ENCODE data around the gene GINS2.
A peak's percentile ranks its signal among the peaks of the same experiment; 100 is the strongest.

The GINS2 gene

DNA sequence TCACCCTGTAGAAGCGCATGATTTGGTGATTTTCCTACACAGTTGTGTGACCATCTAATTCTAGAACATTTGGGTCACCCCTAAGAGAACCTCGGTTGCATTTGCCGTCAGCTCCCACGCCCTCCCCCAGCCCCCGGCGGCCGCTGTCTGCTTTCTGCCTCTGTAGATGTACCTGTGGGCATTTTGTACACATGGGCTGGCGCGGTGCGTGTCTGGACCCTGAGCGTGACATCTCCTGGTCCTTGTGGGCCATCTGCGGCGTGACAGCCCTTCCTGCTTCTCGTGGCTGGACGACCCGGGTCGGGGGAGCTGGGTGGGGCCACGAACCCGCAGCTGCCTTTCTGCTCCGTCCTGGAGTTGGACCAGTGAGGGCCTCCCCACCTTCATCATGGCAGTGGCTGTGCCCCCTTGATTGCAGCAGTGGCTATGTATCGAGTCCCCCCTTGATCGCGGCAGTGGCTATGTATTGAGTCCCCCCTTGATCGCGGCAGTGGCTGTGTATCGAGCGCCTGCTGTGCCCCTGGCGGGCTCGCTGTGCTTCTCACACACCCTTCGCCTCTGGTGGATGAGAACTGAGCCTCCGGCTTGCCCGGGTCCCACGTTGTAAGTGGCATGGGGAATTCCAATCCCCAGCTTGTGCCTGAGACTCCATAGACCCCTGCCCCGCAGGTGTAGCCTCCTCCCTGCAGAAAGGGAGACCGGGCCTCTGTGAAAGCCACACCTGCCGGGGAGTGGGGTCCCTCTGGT is 51.5 kb downstream of the GINS2 start:
- FAIRE-seq (no peak), DNase-seq (ENCODE audit: insufficient read length, low spot score) (no peak)
- TF ChIP-seq, protein P1, sequence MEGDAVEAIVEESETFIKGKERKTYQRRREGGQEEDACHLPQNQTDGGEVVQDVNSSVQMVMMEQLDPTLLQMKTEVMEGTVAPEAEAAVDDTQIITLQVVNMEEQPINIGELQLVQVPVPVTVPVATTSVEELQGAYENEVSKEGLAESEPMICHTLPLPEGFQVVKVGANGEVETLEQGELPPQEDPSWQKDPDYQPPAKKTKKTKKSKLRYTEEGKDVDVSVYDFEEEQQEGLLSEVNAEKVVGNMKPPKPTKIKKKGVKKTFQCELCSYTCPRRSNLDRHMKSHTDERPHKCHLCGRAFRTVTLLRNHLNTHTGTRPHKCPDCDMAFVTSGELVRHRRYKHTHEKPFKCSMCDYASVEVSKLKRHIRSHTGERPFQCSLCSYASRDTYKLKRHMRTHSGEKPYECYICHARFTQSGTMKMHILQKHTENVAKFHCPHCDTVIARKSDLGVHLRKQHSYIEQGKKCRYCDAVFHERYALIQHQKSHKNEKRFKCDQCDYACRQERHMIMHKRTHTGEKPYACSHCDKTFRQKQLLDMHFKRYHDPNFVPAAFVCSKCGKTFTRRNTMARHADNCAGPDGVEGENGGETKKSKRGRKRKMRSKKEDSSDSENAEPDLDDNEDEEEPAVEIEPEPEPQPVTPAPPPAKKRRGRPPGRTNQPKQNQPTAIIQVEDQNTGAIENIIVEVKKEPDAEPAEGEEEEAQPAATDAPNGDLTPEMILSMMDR (IDR thresholded peaks at IDR 0.05; ENCODE audit: insufficient read depth, missing control alignments), result no peak

DNA sequence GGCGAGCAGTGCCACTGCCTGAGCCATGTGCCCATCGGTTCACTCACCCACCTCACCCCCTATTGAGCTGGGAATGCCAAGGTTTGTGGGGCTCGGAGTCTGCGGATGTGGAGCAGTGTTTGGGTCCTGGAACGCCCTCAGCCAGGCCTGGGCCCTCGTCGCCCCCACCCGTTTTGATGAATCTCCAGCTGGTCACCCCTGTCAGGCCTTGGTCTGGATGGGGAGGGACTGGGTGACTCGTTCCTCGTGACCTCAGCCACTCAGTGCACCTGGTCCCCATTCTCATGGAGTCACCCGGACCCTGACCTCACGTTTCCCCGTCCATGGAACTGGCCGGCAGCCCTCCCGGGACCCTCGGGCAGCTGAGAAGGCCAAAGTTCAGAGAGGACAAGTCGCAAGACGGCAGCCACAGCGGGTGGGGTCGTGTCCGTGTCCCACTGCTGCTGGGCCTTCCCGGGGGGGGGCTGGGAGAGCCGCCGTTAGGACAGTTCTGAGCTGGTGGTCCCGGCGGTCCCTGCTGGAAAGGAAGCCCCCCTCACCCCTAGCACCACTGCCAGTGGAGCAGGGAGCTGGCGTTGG is 52.4 kb downstream of the GINS2 start:
- DNase-seq (ENCODE audit: insufficient read length, low spot score), result no peak
- no peak for FAIRE-seq
- TF ChIP-seq, protein P1 (IDR thresholded peaks at IDR 0.05; ENCODE audit: insufficient read depth, missing control alignments), result no peak

DNA sequence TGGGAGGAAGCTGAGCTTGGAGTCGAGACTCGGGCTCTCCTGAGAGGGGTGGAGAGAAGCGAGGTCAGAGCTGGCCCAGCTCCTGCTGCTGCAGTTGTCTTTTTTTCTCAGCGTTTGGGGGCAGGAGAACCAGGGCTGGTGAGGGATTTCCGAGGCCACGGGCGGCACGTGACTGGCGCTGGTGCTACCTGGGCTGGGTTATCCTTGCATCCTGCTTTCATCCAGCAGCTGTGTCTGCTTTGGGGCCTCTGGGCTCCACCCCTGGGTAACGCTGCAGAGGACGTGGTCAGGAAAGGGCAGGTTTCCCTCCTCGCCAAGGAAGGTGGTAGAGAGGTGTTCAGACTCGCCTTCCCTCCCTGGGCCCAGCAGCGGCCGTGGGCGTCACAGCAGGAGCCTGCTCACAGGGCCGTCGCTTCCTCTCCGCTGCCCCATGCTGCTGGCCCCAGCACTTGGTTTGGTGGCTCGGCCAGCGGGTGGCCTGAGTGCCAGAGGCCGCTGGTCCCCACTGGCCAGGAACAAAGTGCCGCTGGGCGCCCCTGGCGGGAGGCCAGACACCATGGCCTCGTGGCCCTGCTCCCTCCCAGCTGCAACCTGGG is 53.1 kb downstream of the GINS2 start:
- FAIRE-seq (no peak), DNase-seq (ENCODE audit: insufficient read length, low spot score) (no peak)
- TF ChIP-seq, protein P1 (IDR thresholded peaks at IDR 0.05; ENCODE audit: insufficient read depth, missing control alignments), result no peak

DNA sequence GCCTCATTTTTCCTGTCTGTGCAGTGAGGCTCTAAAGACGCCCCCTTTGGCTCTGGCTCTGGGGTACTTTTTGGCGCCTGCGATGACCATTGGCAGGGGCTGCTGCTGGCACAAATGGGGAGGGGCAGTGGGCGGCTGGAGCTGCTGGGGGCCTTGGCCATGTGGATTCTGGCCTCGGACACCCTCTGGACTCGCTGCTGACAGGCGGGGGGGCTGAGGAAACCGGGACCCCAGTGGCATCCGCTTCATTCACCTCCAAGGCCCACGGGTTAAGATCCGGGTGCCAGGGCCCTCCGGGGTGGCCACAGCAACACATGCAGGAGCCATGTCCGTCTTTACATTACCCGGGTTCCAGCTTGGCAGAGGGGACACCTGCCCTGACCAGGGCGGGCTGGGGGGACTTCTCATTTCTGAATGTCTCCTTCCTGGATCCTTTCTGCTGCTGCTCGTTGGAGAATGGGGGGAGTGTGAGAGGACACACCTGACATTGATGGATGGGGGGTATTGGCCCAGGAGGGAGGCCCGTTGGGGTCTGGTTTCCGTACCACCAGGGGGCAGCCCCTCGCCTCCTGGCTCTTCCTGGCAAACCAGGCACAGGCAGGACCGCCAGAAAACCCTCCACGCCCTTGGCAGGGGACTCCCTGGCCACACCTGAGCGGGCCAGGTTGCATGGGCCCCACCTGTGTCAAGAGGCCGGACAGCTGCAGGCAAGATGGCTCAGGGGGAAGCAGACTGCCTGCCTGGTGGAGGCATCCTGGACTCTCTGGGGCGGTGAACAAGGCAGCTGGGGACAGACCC is 53.8 kb downstream of the GINS2 start:
- TF ChIP-seq, protein P1 (IDR thresholded peaks at IDR 0.05; ENCODE audit: insufficient read depth, missing control alignments), result peak; percentile 30
- FAIRE-seq, result no peak
- DNase-seq (ENCODE audit: insufficient read length, low spot score), result no peak

DNA sequence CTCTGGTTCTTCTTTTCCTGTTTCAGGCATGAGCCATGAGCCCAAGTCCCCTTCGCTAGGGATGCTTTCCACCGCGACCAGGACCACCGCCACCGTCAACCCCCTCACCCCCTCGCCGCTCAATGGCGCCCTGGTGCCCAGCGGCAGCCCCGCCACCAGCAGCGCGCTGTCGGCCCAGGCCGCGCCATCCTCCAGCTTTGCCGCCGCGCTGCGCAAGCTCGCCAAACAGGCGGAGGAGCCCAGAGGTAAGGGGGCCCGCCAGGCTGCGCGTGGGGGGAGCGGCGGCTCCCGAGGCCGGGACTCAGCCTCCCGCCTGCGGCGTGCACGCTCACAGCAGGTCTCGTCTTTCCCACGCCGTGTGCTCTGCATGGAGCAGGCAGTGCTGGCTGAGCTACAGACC is 54.9 kb downstream of the GINS2 start:
- no peak for FAIRE-seq
- TF ChIP-seq, protein P1 (IDR thresholded peaks at IDR 0.05; ENCODE audit: insufficient read depth, missing control alignments), result no peak
- DNase-seq (ENCODE audit: insufficient read length, low spot score), result no peak

DNA sequence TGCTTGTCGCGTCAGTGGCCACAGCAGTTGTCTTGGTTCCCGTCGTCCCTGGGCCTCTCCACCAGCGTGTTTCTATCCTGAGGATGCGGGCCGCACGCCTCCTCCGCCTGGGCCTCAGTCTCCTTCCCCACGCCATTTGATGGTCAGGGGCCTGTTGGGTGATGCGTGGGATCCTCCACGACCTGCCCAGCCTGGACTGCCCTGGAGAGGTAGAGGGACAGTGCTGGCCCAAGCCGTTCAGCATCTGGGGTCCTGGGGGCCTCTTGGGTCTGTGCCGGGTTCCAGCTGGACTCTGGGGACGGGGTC is 55.4 kb downstream of the GINS2 start:
- DNase-seq (ENCODE audit: insufficient read length, low spot score) (no peak), FAIRE-seq (no peak)
- TF ChIP-seq, protein P1 (IDR thresholded peaks at IDR 0.05; ENCODE audit: insufficient read depth, missing control alignments), result no peak
